ENCODE measurements around the gene BTBD16.

The BTBD16 gene

GRCh38 chr10:122271076-122271475 is at the start of gene BTBD16:
TSS of gene BTBD16 (plus strand) at chr10:122271296. CDS start at chr10:122275082, 3,786 bp downstream.
- DNase-seq (ENCODE audit: insufficient read length, low spot score) (no peak), FAIRE-seq (no peak)

GRCh38 chr10:122221958-122222357 is 49.1 kb upstream of the BTBD16 start:
- DNase-seq (ENCODE audit: insufficient read length, low spot score), result no peak
- no peak for FAIRE-seq

- FAIRE-seq (no peak), DNase-seq (ENCODE audit: insufficient read length, low spot score) (no peak)
Measured at GRCh38 chr10:122222638-122223037, 48.5 kb upstream of the BTBD16 start.

- no peak for FAIRE-seq
- DNase-seq (ENCODE audit: insufficient read length, low spot score), result no peak
Measured at GRCh38 chr10:122224159-122224558, 46.9 kb upstream of the BTBD16 start.

GRCh38 chr10:122225330-122225729 is 45.8 kb upstream of the BTBD16 start:
- no peak for FAIRE-seq

GRCh38 chr10:122227754-122228153 is 43.3 kb upstream of the BTBD16 start:
- DNase-seq (ENCODE audit: insufficient read length, low spot score), result no peak
- FAIRE-seq, result no peak

More at GRCh38 chr10:122225330-122225729, 45.8 kb upstream of the BTBD16 start:
- DNase-seq (ENCODE audit: insufficient read length, low spot score), result no peak

GRCh38 chr10:122229666-122230065 is 41.4 kb upstream of the BTBD16 start:
- no peak for FAIRE-seq
- no peak for DNase-seq (ENCODE audit: insufficient read length, low spot score)

- no peak for FAIRE-seq
- DNase-seq (ENCODE audit: insufficient read length, low spot score), result no peak
Measured at GRCh38 chr10:122230222-122230621, 40.9 kb upstream of the BTBD16 start.

- DNase-seq (ENCODE audit: insufficient read length, low spot score) (no peak), FAIRE-seq (no peak)
Measured at GRCh38 chr10:122232769-122233168, 38.3 kb upstream of the BTBD16 start.

- DNase-seq (ENCODE audit: insufficient read length, low spot score), result no peak
- no peak for FAIRE-seq
Measured at GRCh38 chr10:122233857-122234348, 37.2 kb upstream of the BTBD16 start.

GRCh38 chr10:122234416-122234815 is 36.7 kb upstream of the BTBD16 start:
- FAIRE-seq (no peak), DNase-seq (ENCODE audit: insufficient read length, low spot score) (no peak)

- DNase-seq (ENCODE audit: insufficient read length, low spot score) (no peak), FAIRE-seq (no peak)
Measured at GRCh38 chr10:122236690-122237306, 34.3 kb upstream of the BTBD16 start.

GRCh38 chr10:122237331-122237990 is 33.6 kb upstream of the BTBD16 start:
- no peak for DNase-seq (ENCODE audit: insufficient read length, low spot score)
- FAIRE-seq, result no peak

- DNase-seq (ENCODE audit: insufficient read length, low spot score) (no peak), FAIRE-seq (no peak)
Measured at GRCh38 chr10:122239578-122240257, 31.4 kb upstream of the BTBD16 start.

GRCh38 chr10:122240401-122240800 is 30.7 kb upstream of the BTBD16 start:
- FAIRE-seq (no peak), DNase-seq (ENCODE audit: insufficient read length, low spot score) (no peak)

- DNase-seq (ENCODE audit: insufficient read length, low spot score), result no peak
- no peak for FAIRE-seq
Measured at GRCh38 chr10:122241836-122242235, 29.3 kb upstream of the BTBD16 start.

- FAIRE-seq, result no peak
- no peak for DNase-seq (ENCODE audit: insufficient read length, low spot score)
Measured at GRCh38 chr10:122243550-122243949, 27.5 kb upstream of the BTBD16 start.

GRCh38 chr10:122244001-122244975 is 26.8 kb upstream of the BTBD16 start:
- DNase-seq (ENCODE audit: insufficient read length, low spot score) (no peak), FAIRE-seq (no peak)

- DNase-seq (ENCODE audit: insufficient read length, low spot score) (no peak), FAIRE-seq (no peak)
Measured at GRCh38 chr10:122245136-122245535, 26.0 kb upstream of the BTBD16 start.

- no peak for DNase-seq (ENCODE audit: insufficient read length, low spot score)
- no peak for FAIRE-seq
Measured at GRCh38 chr10:122245897-122246296, 25.2 kb upstream of the BTBD16 start.

Data from HTR-8/SVneo (cell line).